GM12873 (cell line): ENCODE results near the gene SIM2.

ENCODE experiments used
- TF ChIP-seq, protein P1 (sequence below): IDR thresholded peaks from 2 replicates; pipeline ENCODE4 v1.5.1; 2012; ENCODE audit warnings: low read depth, mild to moderate bottlenecking, moderate library complexity, low read length, control low read depth; ENCODE audit not compliant: insufficient read depth; ENCODE audit errors: missing control alignments

SIM2 gene

DNA sequence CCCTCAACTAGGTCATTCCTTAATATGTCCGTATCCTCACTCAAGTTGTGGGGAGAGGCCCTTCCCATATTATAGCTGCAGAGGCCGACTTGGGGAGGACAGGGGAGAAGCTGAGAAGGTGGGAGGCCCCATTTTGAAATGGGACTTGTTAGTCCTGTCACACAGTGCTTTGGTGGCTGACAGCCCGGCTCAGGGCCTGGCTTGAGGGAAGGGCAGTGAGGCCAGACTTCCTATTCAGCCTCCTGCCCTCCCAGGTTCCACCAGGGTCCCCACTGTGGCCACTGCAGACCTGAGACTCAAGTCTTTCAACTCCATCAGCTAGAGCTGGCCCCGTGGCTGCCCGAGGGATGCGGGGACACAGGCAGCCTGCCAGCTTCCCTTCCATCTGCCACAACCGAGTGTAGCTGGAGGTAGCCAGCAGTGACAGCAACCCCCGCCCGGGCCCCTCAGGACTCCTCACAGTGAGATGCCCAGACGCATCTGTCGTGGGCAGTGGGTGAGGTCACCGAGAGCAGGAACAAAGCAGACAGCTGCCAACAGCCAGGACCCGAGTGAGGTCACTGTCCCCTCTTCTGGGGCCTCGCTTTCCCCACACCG, 36.9 kb downstream of the SIM2 start:
- TF ChIP-seq, protein P1, sequence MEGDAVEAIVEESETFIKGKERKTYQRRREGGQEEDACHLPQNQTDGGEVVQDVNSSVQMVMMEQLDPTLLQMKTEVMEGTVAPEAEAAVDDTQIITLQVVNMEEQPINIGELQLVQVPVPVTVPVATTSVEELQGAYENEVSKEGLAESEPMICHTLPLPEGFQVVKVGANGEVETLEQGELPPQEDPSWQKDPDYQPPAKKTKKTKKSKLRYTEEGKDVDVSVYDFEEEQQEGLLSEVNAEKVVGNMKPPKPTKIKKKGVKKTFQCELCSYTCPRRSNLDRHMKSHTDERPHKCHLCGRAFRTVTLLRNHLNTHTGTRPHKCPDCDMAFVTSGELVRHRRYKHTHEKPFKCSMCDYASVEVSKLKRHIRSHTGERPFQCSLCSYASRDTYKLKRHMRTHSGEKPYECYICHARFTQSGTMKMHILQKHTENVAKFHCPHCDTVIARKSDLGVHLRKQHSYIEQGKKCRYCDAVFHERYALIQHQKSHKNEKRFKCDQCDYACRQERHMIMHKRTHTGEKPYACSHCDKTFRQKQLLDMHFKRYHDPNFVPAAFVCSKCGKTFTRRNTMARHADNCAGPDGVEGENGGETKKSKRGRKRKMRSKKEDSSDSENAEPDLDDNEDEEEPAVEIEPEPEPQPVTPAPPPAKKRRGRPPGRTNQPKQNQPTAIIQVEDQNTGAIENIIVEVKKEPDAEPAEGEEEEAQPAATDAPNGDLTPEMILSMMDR: no peak

DNA sequence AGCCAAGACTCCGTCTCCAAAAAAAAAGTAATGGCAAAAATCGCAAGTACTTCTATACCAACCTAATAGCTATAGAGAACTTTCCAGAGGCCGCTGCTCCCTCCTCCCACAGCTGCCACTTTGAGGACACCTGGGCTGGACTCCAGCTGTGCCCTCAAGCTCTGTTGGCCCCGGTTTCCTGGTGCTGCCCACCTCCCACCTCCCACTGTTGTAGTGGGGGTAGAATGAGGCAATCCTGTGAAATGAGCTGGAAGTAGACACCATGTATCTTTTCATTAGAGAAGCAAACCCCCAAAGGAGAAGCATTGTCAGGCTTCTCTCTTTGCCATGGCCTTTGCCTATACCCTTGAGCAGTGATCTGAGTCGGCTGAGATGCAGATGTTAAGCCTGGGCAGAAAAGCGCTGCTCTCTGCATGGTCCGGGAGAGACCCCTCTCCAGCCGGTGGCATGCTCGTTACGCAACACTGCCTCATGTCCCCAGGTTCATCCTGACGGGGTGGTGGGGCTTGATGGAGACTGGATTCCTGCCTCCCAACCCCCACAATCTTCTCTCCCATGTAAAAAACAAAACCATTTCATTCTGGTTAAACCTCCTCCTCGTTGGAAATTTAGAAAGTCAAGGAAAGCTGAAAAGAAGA, 39.7 kb downstream of the SIM2 start:
- TF ChIP-seq, protein P1: no peak

DNA sequence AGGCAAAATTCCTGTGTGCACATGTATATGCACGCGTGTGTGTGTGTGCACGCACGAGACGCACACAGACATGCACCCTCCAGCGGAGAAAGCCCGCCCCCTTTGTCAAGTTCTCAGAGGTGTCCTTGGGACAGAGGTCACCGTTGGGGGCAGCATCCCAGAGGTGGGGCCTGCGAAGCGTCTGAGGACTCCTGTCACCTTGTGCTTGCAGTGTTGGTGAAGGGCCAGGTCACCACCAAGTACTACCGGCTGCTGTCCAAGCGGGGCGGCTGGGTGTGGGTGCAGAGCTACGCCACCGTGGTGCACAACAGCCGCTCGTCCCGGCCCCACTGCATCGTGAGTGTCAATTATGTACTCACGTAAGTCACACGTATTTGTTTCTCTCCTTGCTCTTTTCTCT, 42.6 kb downstream of the SIM2 start:
- TF ChIP-seq, protein P1: no peak

DNA sequence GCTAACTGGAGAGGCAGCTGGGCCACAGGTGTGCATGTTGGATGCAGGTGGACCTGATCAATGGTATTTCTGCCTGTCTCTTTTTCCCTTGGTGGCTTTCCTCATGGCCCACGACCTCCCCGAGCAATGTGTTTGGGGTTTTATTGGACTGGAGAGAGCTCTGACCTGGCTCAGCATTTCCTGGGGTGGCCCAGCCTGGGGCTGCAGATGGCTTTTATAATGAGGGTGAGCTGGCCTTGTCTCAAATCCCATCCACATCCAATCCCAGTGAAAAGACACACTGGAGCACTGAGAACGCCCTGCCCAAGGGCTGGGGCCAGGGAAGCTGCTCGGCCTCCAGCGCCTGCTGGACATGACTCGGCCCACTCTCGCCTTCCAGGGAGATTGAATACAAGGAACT, 44.1 kb downstream of the SIM2 start:
- TF ChIP-seq, protein P1: no peak

DNA sequence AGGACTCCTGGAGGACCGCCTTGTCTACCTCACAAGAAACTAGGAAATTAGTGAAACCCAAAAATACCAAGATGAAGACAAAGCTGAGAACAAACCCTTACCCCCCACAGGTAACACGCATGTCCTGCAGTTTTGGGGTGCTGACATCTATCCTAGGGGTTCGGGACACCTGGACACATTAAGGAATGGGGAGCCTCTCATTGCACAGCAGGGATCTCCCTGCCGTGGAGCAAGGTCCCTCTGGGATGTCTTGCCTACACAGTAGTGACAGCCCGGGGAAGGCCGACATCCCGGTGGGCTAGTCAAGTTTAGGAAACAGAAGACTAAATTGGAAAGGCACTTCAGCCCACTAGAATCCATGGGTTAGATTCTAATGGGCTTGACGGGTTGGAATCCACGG, 44.5 kb downstream of the SIM2 start:
- TF ChIP-seq, protein P1: no peak

DNA sequence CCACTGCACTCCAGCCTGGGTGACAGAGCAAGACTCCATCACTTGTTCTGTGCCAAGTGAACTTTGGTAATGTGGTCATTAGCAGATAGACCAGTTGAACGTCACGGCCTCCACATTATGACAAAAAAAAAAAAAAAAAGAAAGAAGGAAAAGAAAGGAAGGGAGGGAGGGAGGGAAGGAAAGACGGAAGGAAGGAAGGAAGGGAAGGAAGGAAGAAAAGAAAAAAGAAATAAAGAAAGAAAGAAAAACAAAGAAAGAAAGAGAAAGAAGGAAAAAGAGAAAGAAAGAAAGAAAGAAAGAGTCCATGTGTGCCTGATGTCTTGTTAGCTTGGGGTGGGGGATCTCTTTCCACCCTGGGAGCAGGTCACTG, 45.3 kb downstream of the SIM2 start:
- TF ChIP-seq, protein P1: no peak

DNA sequence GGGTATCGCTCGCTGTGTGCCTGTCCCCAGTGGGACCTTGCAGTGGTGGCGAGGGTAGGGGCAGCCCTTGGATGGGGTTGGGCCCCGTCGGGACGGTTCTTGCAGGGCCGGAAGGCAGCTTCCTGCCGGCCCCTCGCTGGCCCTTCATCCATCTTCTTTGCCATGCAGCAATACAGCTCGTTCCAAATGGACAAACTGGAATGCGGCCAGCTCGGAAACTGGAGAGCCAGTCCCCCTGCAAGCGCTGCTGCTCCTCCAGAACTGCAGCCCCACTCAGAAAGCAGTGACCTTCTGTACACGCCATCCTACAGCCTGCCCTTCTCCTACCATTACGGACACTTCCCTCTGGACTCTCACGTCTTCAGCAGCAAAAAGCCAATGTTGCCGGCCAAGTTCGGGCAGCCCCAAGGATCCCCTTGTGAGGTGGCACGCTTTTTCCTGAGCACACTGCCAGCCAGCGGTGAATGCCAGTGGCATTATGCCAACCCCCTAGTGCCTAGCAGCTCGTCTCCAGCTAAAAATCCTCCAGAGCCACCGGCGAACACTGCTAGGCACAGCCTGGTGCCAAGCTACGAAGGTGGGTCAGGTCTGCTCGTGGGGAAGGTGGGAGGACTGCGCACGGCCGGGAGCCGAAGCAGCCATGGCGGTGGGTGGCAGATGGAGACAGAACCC, 45.8 kb downstream of the SIM2 start:
- TF ChIP-seq, protein P1: no peak
